ENCODE measurements around the gene SLC51A.
"Not testable (repeated sequence)": the region's sequence is repeated elsewhere in the genome, so short reads cannot be mapped to it uniquely, and the experiment has no call there.

Gene SLC51A

DNA sequence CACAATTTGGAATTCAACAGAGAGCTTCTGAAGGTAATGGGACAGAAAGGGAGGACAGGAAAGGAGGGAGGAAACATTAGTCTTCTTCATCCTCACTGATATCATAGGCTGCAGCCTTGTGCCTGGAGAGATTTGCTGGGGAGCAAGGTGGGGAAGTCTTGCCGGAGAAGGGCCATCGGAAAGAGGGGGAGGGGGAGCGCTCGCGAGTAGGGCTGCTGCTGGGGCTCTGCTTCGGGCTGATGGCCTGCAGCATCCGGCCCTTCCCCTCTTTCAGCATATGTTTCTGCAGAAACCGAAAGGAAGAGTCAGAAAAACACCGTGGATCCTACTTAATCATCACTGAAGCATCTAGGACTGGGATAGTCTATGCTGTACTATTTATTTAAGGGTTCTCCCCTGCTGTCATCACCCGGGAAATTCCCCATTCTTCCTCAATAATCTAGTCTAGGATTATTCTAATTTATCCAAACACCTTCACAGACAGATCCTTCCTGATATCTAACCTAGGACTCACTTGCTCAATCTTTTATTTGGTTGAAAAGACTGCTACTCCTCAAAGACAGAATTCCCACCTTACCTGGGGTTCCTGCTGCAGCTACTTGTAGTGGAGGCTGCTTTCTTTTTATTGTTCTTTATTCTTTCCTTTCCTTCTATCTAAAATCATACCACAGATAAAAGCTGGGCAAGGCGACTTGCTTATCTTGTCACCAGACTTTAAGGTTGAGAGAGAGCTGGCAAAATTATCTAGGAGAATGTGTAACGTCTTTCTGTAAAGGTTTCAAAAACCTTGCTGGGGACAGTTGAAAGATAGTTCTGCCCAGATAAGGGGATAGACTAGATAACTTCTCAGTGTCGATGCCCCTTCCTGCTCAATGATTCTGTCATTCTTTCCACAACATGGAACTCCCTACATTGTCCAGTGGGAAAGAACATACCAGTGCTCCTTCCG, 22.6 kb downstream of the SLC51A start:
- H3K27me3 ChIP-seq (ENCODE audit: control insufficient read depth in 1 of 2, insufficient read depth in 2 of 2, low read length in 2 of 2), result no peaks in the 10 kb centered on the region

DNA sequence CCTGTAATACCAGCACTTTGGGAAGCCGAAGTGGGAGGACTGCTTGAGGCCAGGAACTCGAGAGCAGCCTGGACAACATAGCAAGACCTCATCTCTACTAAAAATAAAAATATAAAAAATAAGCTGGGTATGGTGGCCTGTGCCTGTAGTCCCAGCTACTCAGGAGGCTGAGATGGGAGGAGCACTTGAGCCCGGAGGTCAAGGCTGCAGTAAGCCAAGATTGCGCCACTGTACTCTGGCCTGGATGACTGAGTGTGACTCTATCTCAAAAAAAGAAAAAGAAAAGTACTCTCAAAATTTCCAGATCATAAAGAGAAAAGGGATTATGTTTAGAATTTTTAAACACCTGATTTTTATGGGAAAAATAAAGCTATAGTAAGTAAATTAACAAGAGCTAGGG, 24.1 kb downstream of the SLC51A start:
- H3K27ac ChIP-seq (ENCODE audit: low read depth, low read length), result no peak overlapping the region
- no peaks in the 10 kb centered on the region for H3K4me1 ChIP-seq (ENCODE audit: control insufficient read depth in 1 of 2, insufficient read depth in 2 of 2, low read length in 2 of 2)
- H3K27me3 ChIP-seq (ENCODE audit: control insufficient read depth in 1 of 2, insufficient read depth in 2 of 2, low read length in 2 of 2), result no peaks in the 10 kb centered on the region
- no peak overlapping the region for H3K4me3 ChIP-seq (ENCODE audit: low read depth in 1 of 2, low read length in 2 of 2)
- H3K36me3 ChIP-seq (ENCODE audit: control insufficient read depth in 1 of 2, insufficient read depth in 2 of 2, low read length in 2 of 2), result peaks cover 29 to 73% of the 10 kb centered on the region in 2 donors
- no peaks in the 10 kb centered on the region for H3K9me3 ChIP-seq (ENCODE audit: control insufficient read depth in 1 of 2, low read length in 2 of 2)
- H3K9ac ChIP-seq (ENCODE audit: low read depth in 1 of 2, low read length in 2 of 2), result no peak overlapping the region

More for the DNA sequence above, 22.6 kb downstream of the SLC51A start:
- Histone ChIP-seq H3K9me3 (ENCODE audit: control insufficient read depth in 1 of 2, low read length in 2 of 2) (no peaks in the 10 kb centered on the region), H3K4me1 (ENCODE audit: control insufficient read depth in 1 of 2, insufficient read depth in 2 of 2, low read length in 2 of 2) (no peaks in the 10 kb centered on the region), H3K36me3 (ENCODE audit: control insufficient read depth in 1 of 2, insufficient read depth in 2 of 2, low read length in 2 of 2) (peaks cover 29 to 76% of the 10 kb centered on the region in 2 donors), H3K4me3 (ENCODE audit: low read depth in 1 of 2, low read length in 2 of 2) (no peak overlapping the region), H3K27ac (ENCODE audit: low read depth, low read length) (no peak overlapping the region), H3K9ac (ENCODE audit: low read depth in 1 of 2, low read length in 2 of 2) (no peak overlapping the region)

DNA sequence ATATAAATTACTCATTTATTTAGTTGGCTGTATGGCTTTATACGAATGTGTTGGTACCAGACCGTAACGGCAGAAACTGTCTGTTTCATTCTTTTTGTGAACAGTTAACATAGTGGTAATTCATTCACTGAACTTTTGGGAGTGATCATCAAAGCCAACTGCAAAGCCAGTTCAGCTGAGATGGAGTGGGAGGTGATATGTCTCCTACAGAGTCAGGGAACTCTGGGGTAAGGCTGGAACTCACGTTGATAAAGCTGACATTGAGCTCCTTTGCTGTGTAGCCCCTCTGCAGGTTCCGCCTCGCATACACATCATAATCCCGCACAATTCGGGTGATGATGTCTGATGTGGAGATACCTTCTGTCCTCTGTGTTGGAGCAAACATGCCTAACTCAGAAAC, 25.4 kb downstream of the SLC51A start:
- Histone ChIP-seq H3K4me1 (ENCODE audit: control insufficient read depth in 1 of 2, insufficient read depth in 2 of 2, low read length in 2 of 2) (no peaks in the 10 kb centered on the region), H3K9ac (ENCODE audit: low read depth in 1 of 2, low read length in 2 of 2) (no peak overlapping the region), H3K27me3 (ENCODE audit: control insufficient read depth in 1 of 2, insufficient read depth in 2 of 2, low read length in 2 of 2) (no peaks in the 10 kb centered on the region), H3K4me3 (ENCODE audit: low read depth in 1 of 2, low read length in 2 of 2) (no peak overlapping the region), H3K36me3 (ENCODE audit: control insufficient read depth in 1 of 2, insufficient read depth in 2 of 2, low read length in 2 of 2) (peaks cover 29 to 75% of the 10 kb centered on the region in 2 donors), H3K9me3 (ENCODE audit: control insufficient read depth in 1 of 2, low read length in 2 of 2) (no peaks in the 10 kb centered on the region), H3K27ac (ENCODE audit: low read depth, low read length) (no peak overlapping the region)

DNA sequence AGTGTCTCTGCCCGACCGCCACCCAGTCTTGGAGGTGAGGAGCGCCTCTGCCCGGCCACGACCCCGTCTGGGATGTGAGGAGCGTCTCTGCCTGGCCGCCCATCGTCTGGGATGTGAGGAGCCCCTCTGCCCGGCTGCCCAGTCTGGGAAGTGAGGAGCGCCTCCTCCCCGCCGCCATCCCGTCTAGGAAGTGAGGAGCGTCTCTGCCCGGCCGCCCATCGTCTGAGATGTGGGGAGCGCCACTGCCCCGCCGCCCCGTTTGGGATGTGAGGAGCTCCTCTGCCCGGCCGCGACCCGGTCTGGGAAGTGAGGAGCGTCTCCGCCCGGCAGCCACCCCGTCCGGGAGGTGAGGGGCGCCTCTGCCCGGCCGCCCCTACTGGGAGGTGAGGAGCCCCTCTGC, 27.8 kb downstream of the SLC51A start:
- not testable (repeated sequence) for H3K4me3 ChIP-seq (ENCODE audit: low read depth in 1 of 2, low read length in 2 of 2); H3K4me1 ChIP-seq (ENCODE audit: control insufficient read depth in 1 of 2, insufficient read depth in 2 of 2, low read length in 2 of 2); H3K9me3 ChIP-seq (ENCODE audit: control insufficient read depth in 1 of 2, low read length in 2 of 2); H3K9ac ChIP-seq (ENCODE audit: low read depth in 1 of 2, low read length in 2 of 2); H3K27ac ChIP-seq (ENCODE audit: low read depth, low read length); H3K27me3 ChIP-seq (ENCODE audit: control insufficient read depth in 1 of 2, insufficient read depth in 2 of 2, low read length in 2 of 2)
- H3K36me3 ChIP-seq (ENCODE audit: control insufficient read depth in 1 of 2, insufficient read depth in 2 of 2, low read length in 2 of 2), result peaks cover 19 to 72% of the 10 kb centered on the region in 2 donors

DNA sequence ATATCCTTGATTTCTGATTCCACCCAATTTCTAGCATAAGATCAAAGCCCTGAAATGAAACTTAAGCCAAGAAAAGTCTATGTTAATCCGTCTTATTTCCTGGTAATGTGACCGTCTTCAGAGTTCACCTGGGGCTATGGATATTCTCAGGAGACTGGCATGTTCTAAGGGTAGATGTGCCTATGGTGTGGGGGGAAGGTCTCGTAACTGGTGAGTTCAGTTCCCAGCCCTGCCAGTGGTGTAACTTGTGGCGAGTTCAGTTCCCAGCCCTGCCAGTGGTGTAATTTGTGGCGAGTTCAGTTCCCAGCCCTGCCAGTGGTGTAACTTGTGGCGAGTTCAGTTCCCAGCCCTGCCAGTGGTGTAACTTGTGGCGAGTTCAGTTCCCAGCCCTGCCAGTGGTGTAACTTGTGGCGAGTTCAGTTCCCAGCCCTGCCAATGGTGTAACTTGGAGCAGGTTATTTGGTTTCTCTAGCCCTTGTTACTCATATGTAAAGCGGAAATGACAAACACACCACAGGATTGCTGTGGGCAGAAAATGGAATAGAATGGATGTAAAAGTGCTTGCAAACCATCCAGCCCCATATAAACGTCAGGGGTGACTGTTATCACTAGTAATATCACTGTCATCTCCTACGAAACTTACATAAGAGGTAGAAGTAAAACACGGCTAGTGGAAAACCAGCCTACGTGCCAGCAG, 30.4 kb downstream of the SLC51A start:
- H3K4me3 ChIP-seq (ENCODE audit: low read depth in 1 of 2, low read length in 2 of 2), result no peak overlapping the region
- H3K9me3 ChIP-seq (ENCODE audit: control insufficient read depth in 1 of 2, low read length in 2 of 2), result no peaks in the 10 kb centered on the region
- no peak overlapping the region for H3K27ac ChIP-seq (ENCODE audit: low read depth, low read length)
- H3K27me3 ChIP-seq (ENCODE audit: control insufficient read depth in 1 of 2, insufficient read depth in 2 of 2, low read length in 2 of 2), result no peaks in the 10 kb centered on the region
- no peaks in the 10 kb centered on the region for H3K4me1 ChIP-seq (ENCODE audit: control insufficient read depth in 1 of 2, insufficient read depth in 2 of 2, low read length in 2 of 2)
- peaks cover 14 to 63% of the 10 kb centered on the region in 2 donors for H3K36me3 ChIP-seq (ENCODE audit: control insufficient read depth in 1 of 2, insufficient read depth in 2 of 2, low read length in 2 of 2)
- no peak overlapping the region for H3K9ac ChIP-seq (ENCODE audit: low read depth in 1 of 2, low read length in 2 of 2)

DNA sequence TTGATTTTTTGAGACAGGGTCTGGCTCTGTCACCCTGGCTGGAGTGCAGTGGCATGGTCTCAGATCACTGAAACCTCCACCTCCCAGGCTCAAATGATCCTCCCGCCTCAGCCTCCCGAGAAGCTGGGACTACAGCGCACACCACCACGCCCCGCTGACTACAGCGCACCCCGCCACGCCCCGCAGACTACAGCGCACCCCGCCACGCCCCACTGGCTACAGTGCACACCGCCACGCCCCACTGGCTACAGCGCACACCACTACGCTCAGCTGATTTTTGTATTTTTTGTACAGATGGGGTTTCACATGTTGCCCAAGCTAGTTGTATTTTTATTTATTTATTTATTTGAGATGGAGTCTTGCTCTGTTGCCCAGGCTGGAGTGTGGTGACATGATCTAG, 35.6 kb downstream of the SLC51A start:
- Histone ChIP-seq H3K36me3 (ENCODE audit: control insufficient read depth in 1 of 2, insufficient read depth in 2 of 2, low read length in 2 of 2) (peaks cover 11 to 52% of the 10 kb centered on the region in 2 donors), H3K27me3 (ENCODE audit: control insufficient read depth in 1 of 2, insufficient read depth in 2 of 2, low read length in 2 of 2) (no peaks in the 10 kb centered on the region), H3K27ac (ENCODE audit: low read depth, low read length) (no peak overlapping the region), H3K4me3 (ENCODE audit: low read depth in 1 of 2, low read length in 2 of 2) (no peak overlapping the region), H3K4me1 (ENCODE audit: control insufficient read depth in 1 of 2, insufficient read depth in 2 of 2, low read length in 2 of 2) (no peaks in the 10 kb centered on the region), H3K9ac (ENCODE audit: low read depth in 1 of 2, low read length in 2 of 2) (no peak overlapping the region), H3K9me3 (ENCODE audit: control insufficient read depth in 1 of 2, low read length in 2 of 2) (no peaks in the 10 kb centered on the region)

DNA sequence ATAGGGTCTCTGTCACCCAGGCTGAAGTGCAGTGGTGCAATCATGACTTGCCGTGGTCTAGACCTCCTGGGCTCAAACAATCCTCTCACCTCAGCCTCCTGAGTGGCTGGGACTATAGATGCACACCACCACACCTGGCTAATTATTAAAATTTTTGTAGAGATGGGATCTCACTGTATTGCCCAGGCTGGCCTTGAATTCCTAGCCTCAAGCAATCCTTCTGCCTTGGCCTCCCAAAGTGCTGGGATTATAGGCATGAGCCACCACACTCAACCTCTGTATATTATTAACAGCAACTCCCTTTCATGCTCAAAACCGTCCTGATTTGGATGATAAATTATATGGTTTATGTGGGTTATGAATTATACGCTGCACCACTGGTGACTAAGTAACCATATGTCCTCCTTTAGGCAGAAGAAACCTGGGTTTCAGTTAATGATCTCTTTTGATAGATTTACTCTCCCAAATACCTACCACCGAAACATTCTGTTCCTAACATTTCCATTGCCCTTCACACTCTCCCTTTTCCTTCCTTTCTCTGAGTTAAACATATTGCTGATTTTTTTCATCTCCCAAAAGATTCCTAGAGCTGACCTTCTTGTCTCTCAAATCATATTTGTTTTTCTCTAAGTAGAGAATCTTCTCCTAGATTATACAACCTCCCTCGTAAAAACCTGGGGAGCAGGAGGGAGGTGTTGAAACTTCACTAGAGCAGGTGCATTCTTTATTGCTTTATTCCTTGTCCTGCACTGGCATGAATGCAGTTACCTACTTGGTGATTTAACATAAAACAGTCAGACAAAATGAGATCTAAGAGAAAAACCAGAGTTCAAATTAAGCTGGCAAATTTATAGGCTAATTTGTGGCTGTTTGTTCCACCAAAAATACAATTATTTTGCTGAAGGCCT, 38.3 kb downstream of the SLC51A start:
- no peak overlapping the region for H3K27ac ChIP-seq (ENCODE audit: low read depth, low read length)
- no peaks in the 10 kb centered on the region for H3K27me3 ChIP-seq (ENCODE audit: control insufficient read depth in 1 of 2, insufficient read depth in 2 of 2, low read length in 2 of 2)
- H3K36me3 ChIP-seq (ENCODE audit: control insufficient read depth in 1 of 2, insufficient read depth in 2 of 2, low read length in 2 of 2), result peaks cover 0 to 37% of the 10 kb centered on the region in 2 donors
- H3K9ac ChIP-seq (ENCODE audit: low read depth in 1 of 2, low read length in 2 of 2), result no peak overlapping the region
- H3K4me1 ChIP-seq (ENCODE audit: control insufficient read depth in 1 of 2, insufficient read depth in 2 of 2, low read length in 2 of 2), result no peaks in the 10 kb centered on the region
- H3K9me3 ChIP-seq (ENCODE audit: control insufficient read depth in 1 of 2, low read length in 2 of 2), result no peaks in the 10 kb centered on the region
- H3K4me3 ChIP-seq (ENCODE audit: low read depth in 1 of 2, low read length in 2 of 2), result no peak overlapping the region

DNA sequence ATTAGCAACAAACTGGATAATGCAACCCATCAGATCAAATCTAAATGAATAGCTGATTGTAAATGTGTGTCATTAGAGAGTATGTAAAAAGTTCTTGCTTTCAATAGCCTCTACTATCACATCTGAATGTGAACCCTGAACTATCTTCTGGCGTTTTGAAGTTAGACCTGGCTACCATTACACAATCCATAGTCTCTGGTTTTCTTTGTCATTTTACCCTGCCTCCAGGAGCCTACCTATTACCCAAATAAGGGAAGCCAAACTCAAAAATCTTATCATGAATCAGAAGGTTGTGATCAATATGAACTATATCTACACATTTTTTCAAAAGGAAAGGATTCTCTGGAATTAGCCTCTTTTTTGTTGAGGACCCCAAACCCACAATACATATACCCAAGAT, 39.4 kb downstream of the SLC51A start:
- H3K27me3 ChIP-seq (ENCODE audit: control insufficient read depth in 1 of 2, insufficient read depth in 2 of 2, low read length in 2 of 2), result no peaks in the 10 kb centered on the region
- H3K9ac ChIP-seq (ENCODE audit: low read depth in 1 of 2, low read length in 2 of 2), result no peak overlapping the region
- no peaks in the 10 kb centered on the region for H3K9me3 ChIP-seq (ENCODE audit: control insufficient read depth in 1 of 2, low read length in 2 of 2)
- no peaks in the 10 kb centered on the region for H3K4me1 ChIP-seq (ENCODE audit: control insufficient read depth in 1 of 2, insufficient read depth in 2 of 2, low read length in 2 of 2)
- no peak overlapping the region for H3K27ac ChIP-seq (ENCODE audit: low read depth, low read length)
- H3K4me3 ChIP-seq (ENCODE audit: low read depth in 1 of 2, low read length in 2 of 2), result no peak overlapping the region
- H3K36me3 ChIP-seq (ENCODE audit: control insufficient read depth in 1 of 2, insufficient read depth in 2 of 2, low read length in 2 of 2), result peaks cover under 1 to 36% of the 10 kb centered on the region in 2 donors

DNA sequence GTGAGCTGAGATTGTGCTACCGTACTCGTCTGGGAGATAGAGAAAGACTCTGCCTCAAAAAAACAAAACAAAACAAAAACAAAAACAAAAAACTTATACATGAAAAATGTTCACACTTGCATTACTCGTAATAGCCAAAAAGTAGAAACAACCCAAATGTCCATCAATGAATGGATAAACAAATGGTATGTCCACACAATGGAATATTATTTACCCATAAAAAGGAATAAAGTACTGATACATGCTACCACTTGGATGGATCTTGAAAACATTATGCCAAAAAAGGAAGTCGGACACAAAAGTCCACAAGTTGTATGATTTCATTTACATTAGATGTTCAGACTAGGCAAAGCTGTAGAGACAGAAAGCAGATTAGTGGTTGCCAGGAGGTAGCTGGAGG, 44.5 kb downstream of the SLC51A start:
- H3K27me3 ChIP-seq (ENCODE audit: control insufficient read depth in 1 of 2, insufficient read depth in 2 of 2, low read length in 2 of 2), result no peaks in the 10 kb centered on the region
- no peaks in the 10 kb centered on the region for H3K9me3 ChIP-seq (ENCODE audit: control insufficient read depth in 1 of 2, low read length in 2 of 2)
- H3K27ac ChIP-seq (ENCODE audit: low read depth, low read length), result no peak overlapping the region
- H3K9ac ChIP-seq (ENCODE audit: low read depth in 1 of 2, low read length in 2 of 2), result no peak overlapping the region
- H3K4me3 ChIP-seq (ENCODE audit: low read depth in 1 of 2, low read length in 2 of 2), result no peak overlapping the region
- H3K36me3 ChIP-seq (ENCODE audit: control insufficient read depth in 1 of 2, insufficient read depth in 2 of 2, low read length in 2 of 2), result peaks cover 3 to 44% of the 10 kb centered on the region in 2 donors
- no peaks in the 10 kb centered on the region for H3K4me1 ChIP-seq (ENCODE audit: control insufficient read depth in 1 of 2, insufficient read depth in 2 of 2, low read length in 2 of 2)
